GM12873 (cell line): Measurements from ENCODE around the gene NFIX.

ENCODE experiments used
- TF ChIP-seq, protein P1 (sequence below): IDR thresholded peaks from 2 replicates; pipeline ENCODE4 v1.5.1; 2012; ENCODE audit warnings: low read depth, mild to moderate bottlenecking, moderate library complexity, low read length, control low read depth; ENCODE audit not compliant: insufficient read depth; ENCODE audit errors: missing control alignments

Gene NFIX

DNA sequence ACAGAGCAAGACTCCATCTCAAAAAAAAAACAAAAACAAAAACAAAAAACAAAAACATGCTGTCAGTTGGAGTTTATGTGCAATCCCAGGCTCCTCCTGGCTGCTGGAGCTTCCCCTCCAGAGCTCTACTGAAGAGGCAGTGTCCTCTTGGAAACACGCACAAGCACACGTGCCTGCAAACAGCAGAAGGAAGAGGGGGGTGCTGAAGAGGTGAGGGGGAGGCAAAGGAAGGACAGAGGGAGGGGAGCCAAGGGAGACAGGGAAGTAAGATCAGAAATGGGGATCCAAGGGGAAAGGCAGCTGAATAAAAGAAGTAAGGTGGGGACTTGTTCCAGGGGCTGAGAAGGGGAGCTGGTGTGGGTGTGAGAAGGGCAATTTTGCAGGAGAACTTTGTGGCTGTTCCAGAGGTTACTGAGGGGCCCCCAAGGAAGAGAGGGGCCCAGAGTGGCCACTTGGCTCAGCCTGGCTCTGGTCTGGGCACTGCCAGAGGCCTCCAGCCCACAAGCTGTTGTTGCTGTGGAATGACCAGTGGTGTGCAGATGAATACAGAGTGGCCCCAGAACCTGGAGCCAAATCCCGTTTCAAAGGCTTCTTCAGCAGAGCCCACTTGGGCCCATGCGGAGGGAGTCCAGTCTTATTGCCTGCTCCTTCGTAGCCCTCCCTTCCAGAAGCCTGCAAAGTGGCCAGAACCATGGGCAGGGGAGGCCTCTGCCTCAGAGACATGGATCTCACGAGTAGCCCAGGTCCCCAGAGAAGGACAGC, 73.0 kb downstream of the NFIX start:
- TF ChIP-seq, protein P1, sequence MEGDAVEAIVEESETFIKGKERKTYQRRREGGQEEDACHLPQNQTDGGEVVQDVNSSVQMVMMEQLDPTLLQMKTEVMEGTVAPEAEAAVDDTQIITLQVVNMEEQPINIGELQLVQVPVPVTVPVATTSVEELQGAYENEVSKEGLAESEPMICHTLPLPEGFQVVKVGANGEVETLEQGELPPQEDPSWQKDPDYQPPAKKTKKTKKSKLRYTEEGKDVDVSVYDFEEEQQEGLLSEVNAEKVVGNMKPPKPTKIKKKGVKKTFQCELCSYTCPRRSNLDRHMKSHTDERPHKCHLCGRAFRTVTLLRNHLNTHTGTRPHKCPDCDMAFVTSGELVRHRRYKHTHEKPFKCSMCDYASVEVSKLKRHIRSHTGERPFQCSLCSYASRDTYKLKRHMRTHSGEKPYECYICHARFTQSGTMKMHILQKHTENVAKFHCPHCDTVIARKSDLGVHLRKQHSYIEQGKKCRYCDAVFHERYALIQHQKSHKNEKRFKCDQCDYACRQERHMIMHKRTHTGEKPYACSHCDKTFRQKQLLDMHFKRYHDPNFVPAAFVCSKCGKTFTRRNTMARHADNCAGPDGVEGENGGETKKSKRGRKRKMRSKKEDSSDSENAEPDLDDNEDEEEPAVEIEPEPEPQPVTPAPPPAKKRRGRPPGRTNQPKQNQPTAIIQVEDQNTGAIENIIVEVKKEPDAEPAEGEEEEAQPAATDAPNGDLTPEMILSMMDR: no peak

- TF ChIP-seq, protein P1: no peak
Observed at GRCh38 chr19:13069415-13070359, 74.4 kb downstream of the NFIX start.

DNA sequence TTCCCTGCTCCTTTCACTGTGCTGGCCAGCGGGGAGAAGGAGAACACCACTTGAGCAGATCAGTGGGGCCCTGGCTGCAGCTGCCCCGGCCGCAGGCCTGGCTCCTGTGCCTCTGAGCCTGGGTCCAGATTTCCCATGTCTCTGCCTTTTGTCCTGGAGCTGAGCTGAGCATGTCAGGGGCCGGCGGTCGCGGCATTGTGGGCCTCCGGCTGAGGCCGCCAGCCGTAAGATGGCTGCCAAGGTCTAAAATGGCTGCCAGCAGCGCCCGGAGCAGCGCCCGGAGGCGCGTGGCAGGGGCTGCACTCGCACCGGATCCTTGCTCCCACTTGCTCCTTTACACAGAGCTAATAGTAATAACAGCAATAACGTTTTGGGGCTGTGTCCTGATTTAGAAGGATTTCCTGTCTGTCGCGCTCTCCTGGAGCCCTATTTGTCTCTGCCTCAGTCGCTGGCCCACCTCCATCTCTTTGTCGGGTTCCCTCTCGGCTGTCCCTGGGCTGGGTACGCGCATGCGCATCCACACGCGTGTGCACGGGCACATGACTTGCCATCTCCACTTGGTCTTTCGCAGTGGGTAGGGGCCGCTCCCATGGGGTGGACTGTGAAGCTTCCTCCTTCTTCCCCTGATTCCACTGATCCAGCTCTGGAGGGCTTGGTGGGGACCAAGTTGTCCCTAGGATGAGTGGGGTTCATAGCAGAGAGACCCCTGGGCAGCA, 75.3 kb downstream of the NFIX start:
- TF ChIP-seq, protein P1: no peak

DNA sequence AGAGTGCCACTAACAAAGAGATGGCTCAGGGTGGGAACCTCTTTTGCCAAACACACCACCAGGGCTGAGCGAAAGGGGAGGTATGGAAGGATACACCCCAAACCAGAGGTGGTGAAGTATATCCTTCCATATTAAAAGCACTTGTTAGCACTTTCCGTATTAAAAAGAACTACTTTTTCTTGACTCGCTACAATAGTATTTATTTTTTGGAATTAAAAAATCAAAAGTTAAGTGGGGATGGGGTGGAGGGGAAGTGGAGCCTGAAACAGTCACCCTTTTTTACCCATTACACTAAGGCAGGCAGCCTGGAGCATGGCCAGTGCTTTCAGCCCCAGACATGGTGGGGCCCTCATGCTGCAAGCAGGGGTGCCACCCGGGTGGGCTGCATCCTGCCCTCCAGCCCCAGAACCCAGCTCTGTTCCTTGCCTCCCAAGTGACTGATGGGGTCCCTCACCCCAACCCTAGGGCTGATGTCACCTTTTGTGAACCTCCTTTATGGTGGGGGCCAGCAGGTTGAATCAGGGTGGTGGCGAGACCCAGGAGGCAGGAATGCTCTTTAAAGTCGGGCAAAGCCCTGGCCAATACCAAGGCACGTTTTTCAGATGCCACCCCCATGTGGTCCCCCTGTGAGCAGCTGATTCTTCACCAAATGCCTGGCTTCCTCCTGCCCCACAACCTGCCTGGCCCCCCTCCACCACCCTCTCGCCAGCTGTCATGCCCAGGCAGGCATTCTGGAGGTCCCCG, 76.3 kb downstream of the NFIX start:
- TF ChIP-seq, protein P1: no peak

- TF ChIP-seq, protein P1: no peak
Observed at GRCh38 chr19:13072188-13072908, 77.1 kb downstream of the NFIX start.

DNA sequence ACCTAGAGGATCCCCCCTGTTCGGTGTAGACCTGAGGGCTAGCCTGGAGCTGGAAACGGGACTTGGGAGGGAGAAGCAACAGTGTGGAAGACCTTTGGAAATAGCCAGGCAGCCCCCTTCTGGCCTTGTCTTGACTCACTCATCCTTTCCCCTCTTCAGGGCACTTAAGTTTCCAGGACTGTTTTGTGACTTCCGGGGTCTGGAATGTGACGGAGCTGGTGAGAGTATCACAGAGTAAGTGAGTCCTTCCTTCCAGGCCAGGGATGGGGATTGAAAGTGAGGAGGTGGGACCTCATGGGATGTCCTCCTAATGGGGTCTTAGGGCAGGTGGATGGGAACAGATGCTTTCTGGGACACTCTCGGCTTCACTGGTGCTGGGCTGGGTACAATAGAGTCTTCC, 78.0 kb downstream of the NFIX start:
- TF ChIP-seq, protein P1: no peak
